Islet of Langerhans (tissue), 1 donor: ENCODE data around the gene C1orf56.
"Not testable (repeated sequence)": the region's sequence is repeated elsewhere in the genome, so short reads cannot be mapped to it uniquely, and the experiment has no call there.

Source experiments
- FAIRE-seq: peaks from one replicate; lab custom pipeline; 2011; peaks lifted over from hg19 to GRCh38; lab: Jason Lieb, UNC

The C1orf56 gene

DNA sequence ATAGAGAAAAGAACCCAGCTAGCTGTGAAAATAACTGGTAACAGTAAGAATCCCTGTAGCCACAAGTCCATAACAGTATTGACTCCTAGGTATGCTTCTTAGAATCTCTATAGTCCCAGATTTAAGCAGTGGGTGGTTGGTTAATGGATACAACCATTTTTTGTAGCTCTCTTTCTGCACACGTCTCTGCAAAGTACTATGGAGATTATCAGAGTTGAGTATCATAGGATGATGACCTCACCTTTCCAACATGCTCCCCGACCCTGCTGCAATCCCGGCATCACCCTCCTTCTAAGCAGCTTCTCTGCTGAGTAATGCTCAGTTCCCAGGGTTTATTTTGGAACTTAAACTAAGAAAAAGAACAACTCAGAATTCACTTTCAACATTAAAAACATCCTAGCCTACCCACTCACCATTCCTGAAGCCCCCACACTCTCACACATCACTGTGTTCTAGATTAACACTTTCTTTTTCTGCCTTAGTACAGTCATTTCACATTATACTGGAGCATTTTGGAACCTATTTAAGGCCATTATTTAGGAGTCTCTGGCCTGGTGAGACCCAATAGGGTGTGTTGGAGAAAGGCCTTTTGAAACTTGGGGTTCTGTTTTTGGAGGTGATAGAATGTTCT is 15.3 kb downstream of the C1orf56 start:
- FAIRE-seq, result no peak

GRCh38 chr1:151065089-151065645 is 17.6 kb downstream of the C1orf56 start:
- no peak for FAIRE-seq

GRCh38 chr1:151067185-151067584 is 19.6 kb downstream of the C1orf56 start:
- FAIRE-seq, result no peak

GRCh38 chr1:151069103-151069486 is 21.5 kb downstream of the C1orf56 start:
- FAIRE-seq, result no peak

DNA sequence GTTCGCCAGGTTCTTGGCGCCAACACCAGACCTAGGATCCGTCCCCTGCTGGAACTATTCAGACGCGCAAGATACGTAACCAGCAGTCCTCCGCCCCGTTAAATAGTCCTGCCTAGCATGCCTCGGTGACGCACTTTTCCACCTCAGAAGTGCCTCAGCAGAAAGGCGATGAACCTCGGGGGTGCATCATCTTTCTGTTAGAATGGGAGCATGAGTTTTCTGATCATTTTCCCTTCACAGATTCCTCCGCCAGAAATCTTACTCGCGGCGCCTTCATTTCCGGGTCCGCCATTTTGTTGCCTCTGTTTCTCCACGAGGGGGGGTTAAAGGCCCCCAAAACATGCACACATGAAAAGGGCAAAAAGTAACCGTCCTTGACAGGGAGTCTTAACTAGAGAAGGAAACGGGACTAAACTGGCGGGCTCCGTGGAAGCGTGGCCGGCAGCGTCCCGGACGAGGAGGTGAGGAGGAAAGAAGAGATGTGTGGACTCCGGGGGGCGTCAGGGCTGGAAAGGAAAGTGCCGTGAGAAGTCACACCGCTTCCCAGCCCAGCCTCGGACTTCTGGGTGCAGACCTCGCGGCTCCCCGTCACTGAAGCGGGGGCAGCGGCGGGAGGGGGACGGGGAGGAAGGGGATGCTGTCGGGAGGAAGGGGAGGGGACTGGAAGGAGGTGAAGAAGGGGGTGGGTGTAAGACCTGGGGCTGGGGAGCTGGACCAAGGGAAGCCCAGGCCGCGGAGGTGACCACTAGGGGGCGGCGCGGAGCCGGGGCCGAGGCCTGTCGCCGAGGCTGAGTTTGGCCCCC is 23.1 kb downstream of the C1orf56 start, which contains the start of gene GABPB2:
Gene GABPB2, plus strand, starts transcription at position 288 of the 803 bp plus-strand sequence. CDS start 17,429 bp downstream, outside the sequence.
- no peak for FAIRE-seq

DNA sequence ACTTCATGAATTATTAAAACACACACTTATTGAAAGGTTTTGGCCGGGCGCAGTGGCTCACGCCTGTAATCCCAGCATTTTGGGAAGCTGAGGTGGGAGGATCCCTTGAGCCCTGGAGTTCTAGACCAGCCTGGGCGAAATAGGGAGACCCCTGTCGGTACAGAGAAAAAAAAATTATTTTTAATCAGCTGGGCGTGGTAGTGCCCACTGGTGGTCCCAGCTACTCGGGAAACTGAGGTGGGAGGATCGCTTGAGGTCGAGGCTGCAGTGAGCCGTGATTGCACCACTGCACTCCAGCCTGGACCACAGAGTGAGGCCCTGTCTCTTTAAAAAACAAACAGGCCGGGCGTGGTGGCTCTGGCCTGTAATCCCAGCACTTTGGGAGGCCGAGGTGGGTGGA is 24.7 kb downstream of the C1orf56 start:
- no peak for FAIRE-seq

GRCh38 chr1:151085953-151086559 is 38.5 kb downstream of the C1orf56 start:
- no peak for FAIRE-seq

GRCh38 chr1:151097426-151097825 is 49.9 kb downstream of the C1orf56 start:
- not testable (repeated sequence) for FAIRE-seq

DNA sequence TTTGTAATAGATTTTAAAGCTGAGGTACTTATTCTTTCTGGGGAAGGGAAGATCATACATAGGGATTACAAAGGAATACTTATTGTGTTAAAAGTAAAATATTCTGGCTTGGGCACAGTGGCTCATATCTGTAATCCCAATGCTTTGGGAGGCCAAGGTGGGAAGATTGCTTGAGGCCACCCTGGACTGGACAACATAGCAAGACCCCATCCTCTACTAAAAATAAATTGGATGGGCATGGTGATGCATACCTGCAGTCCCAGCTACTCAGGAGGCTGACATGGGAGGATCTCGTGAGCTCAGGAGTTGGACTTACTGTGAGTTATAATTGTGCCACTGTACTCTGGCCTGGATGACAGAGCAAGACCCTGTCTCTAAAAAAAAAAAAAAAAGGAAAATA is 50.6 kb downstream of the C1orf56 start:
- FAIRE-seq, result no peak
